ENCODE measurements around the gene SYNPO2.

The SYNPO2 gene

GRCh38 chr4:119024102-119024501 is 135.4 kb downstream of the SYNPO2 start:
- no peak for DNase-seq (ENCODE audit: low spot score)
- peak overlapping the region; percentile 57 to 93 for H3K27ac ChIP-seq

GRCh38 chr4:119025420-119025819 is 136.8 kb downstream of the SYNPO2 start:
- Histone ChIP-seq H3K27ac (peak overlapping the region; percentile 92 to 93), H3K4me3 (peak overlapping the region; percentile 42)
- TF ChIP-seq, protein P1, sequence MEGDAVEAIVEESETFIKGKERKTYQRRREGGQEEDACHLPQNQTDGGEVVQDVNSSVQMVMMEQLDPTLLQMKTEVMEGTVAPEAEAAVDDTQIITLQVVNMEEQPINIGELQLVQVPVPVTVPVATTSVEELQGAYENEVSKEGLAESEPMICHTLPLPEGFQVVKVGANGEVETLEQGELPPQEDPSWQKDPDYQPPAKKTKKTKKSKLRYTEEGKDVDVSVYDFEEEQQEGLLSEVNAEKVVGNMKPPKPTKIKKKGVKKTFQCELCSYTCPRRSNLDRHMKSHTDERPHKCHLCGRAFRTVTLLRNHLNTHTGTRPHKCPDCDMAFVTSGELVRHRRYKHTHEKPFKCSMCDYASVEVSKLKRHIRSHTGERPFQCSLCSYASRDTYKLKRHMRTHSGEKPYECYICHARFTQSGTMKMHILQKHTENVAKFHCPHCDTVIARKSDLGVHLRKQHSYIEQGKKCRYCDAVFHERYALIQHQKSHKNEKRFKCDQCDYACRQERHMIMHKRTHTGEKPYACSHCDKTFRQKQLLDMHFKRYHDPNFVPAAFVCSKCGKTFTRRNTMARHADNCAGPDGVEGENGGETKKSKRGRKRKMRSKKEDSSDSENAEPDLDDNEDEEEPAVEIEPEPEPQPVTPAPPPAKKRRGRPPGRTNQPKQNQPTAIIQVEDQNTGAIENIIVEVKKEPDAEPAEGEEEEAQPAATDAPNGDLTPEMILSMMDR (IDR thresholded peaks at IDR 0.05), result no peak
- no peak for DNase-seq (ENCODE audit: low spot score)

More at GRCh38 chr4:119024102-119024501, 135.4 kb downstream of the SYNPO2 start:
- no peak overlapping the region for H3K4me3 ChIP-seq
- TF ChIP-seq, protein P1 (IDR thresholded peaks at IDR 0.05), result no peak

DNA sequence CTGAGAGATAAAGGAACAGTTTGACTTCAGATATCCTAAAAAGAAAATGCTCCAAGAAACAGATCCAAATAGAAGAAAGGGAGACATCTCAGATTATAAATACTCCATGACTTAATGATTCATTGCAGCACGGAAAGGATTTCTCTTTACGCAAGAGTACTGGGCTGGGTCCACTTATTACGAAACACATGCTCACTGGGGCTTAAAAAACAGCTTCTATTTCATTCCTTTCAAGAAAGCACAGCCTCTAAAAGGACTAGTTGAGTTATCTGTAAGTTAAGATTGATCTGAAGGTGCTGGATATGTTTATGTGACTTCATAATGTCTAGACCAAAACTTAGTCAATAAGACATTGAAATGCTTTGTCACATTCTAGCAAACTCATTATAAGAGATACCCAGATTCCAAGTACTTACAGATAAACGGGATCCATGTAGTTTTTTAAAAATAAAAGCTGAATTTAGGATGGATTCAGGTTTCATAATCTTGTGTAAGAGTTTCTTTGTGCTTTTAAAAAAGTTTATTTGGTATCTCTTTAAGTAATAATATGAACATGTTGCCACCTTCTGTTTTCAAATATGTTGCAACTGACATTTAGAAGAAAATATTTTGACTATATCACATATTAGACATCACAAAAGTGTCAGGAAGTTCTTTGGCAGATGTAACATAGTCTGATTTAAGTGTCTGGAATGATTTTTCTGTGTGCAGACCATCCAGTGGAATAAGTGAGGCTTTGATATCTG is 137.4 kb downstream of the SYNPO2 start:
- Histone ChIP-seq H3K4me3 (peak overlapping the region; percentile 60), H3K27ac (peak overlapping the region; percentile 92 to 93)
- TF ChIP-seq, protein P1 (IDR thresholded peaks at IDR 0.05), result no peak
- DNase-seq (ENCODE audit: low spot score), result peak; percentile 83

- peak overlapping the region; percentile 92 to 93 for H3K27ac ChIP-seq
- peak overlapping the region; percentile 60 for H3K4me3 ChIP-seq
- TF ChIP-seq, protein P1 (IDR thresholded peaks at IDR 0.05), result no peak
- peak; percentile 73 for DNase-seq (ENCODE audit: low spot score)
These were observed 138.2 kb downstream of the SYNPO2 start for GRCh38 chr4:119026662-119027444.

GRCh38 chr4:119027811-119028210 is 139.2 kb downstream of the SYNPO2 start:
- peak overlapping the region; percentile 60 for H3K4me3 ChIP-seq
- peak overlapping the region; percentile 92 to 93 for H3K27ac ChIP-seq
- DNase-seq (ENCODE audit: low spot score), result no peak
- TF ChIP-seq, protein P1 (IDR thresholded peaks at IDR 0.05), result no peak

DNA sequence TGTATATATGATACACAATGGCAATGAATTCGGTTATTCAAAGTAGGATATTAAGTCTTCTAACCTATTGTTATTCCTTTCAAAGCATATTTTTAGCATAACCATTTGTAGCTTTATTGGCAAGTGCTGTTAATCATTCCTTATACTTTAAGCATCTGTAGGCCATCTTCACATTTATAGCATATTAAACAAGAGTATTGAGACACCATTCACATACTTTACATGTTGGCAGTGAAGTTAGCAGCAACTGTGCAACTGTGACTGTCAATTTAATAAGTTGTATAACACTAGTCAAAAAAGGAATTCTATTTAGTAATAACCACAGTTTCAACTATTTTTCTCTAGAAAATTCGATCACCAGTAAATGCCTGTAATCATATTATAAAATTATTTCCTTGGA is 139.6 kb downstream of the SYNPO2 start:
- peak overlapping the region; percentile 81 to 93 for H3K27ac ChIP-seq
- peak overlapping the region; percentile 60 for H3K4me3 ChIP-seq
- TF ChIP-seq, protein P1 (IDR thresholded peaks at IDR 0.05), result no peak
- DNase-seq (ENCODE audit: low spot score), result no peak
